ENCODE results near the gene PARD3B. TPM values are rescaled to one million over a fixed set of nuclear protein-coding genes. Genes with fewer than 3 reads are reported as not detected.

Gene PARD3B
- total RNA-seq, 1 donor from 2014 or later, result 18.4 TPM

- Mint-ChIP-seq H3K4me3 (no peak overlapping the region), H3K4me1 (peaks cover 5% of the 10 kb centered on the region), H3K27ac (ENCODE audit: unreplicated experiment) (no peak overlapping the region), H3K36me3 (ENCODE audit: low read depth) (no peaks in the 10 kb centered on the region), H3K27me3 (ENCODE audit: low read depth) (no peaks in the 10 kb centered on the region), H3K9me3 (no peaks in the 10 kb centered on the region)
- TF ChIP-seq CTCF (conservative IDR thresholded peaks at IDR 0.05), result no peak
- no peak for DNase-seq (ENCODE audit: low read depth, low spot score)
These were observed 1037.1 kb downstream of the PARD3B start for GRCh38 chr2:205582366-205582765.

GRCh38 chr2:205585449-205586383, 1040.4 kb downstream of the PARD3B start:
- no peak overlapping the region for H3K4me3 Mint-ChIP-seq
- H3K9me3 Mint-ChIP-seq, result no peaks in the 10 kb centered on the region
- no peaks in the 10 kb centered on the region for H3K27me3 Mint-ChIP-seq (ENCODE audit: low read depth)
- no peak for DNase-seq (ENCODE audit: low read depth, low spot score)
- peak overlapping the region; percentile 73 for H3K27ac Mint-ChIP-seq (ENCODE audit: unreplicated experiment)
- H3K4me1 Mint-ChIP-seq, result peaks cover 9% of the 10 kb centered on the region
- TF ChIP-seq CTCF (conservative IDR thresholded peaks at IDR 0.05), result no peak
- no peaks in the 10 kb centered on the region for H3K36me3 Mint-ChIP-seq (ENCODE audit: low read depth)

- no peaks in the 10 kb centered on the region for H3K27me3 Mint-ChIP-seq (ENCODE audit: low read depth)
- no peak for TF ChIP-seq CTCF (conservative IDR thresholded peaks at IDR 0.05)
- H3K27ac Mint-ChIP-seq (ENCODE audit: unreplicated experiment), result no peak overlapping the region
- no peak for DNase-seq (ENCODE audit: low read depth, low spot score)
- H3K4me1 Mint-ChIP-seq, result peaks cover 9% of the 10 kb centered on the region
- no peaks in the 10 kb centered on the region for H3K36me3 Mint-ChIP-seq (ENCODE audit: low read depth)
- no peak overlapping the region for H3K4me3 Mint-ChIP-seq
- H3K9me3 Mint-ChIP-seq, result no peaks in the 10 kb centered on the region
These were observed 1041.4 kb downstream of the PARD3B start for GRCh38 chr2:205586626-205587025.

GRCh38 chr2:205589479-205589878, 1044.2 kb downstream of the PARD3B start:
- Mint-ChIP-seq H3K4me3 (no peak overlapping the region), H3K27ac (ENCODE audit: unreplicated experiment) (no peak overlapping the region), H3K4me1 (peaks cover 9% of the 10 kb centered on the region), H3K27me3 (ENCODE audit: low read depth) (no peaks in the 10 kb centered on the region), H3K9me3 (no peaks in the 10 kb centered on the region), H3K36me3 (ENCODE audit: low read depth) (no peaks in the 10 kb centered on the region)
- DNase-seq (ENCODE audit: low read depth, low spot score), result no peak
- no peak for TF ChIP-seq CTCF (conservative IDR thresholded peaks at IDR 0.05)

- no peaks in the 10 kb centered on the region for H3K9me3 Mint-ChIP-seq
- H3K36me3 Mint-ChIP-seq (ENCODE audit: low read depth), result no peaks in the 10 kb centered on the region
- no peaks in the 10 kb centered on the region for H3K27me3 Mint-ChIP-seq (ENCODE audit: low read depth)
- no peak for DNase-seq (ENCODE audit: low read depth, low spot score)
- no peak overlapping the region for H3K4me3 Mint-ChIP-seq
- no peak for TF ChIP-seq CTCF (conservative IDR thresholded peaks at IDR 0.05)
- no peak overlapping the region for H3K27ac Mint-ChIP-seq (ENCODE audit: unreplicated experiment)
- peaks cover 9% of the 10 kb centered on the region for H3K4me1 Mint-ChIP-seq
These were observed 1045.5 kb downstream of the PARD3B start for GRCh38 chr2:205590759-205591158.

Data from neural crest cell (in vitro differentiated cells).